ENCODE measurements around the gene TMEM150A.

DNA sequence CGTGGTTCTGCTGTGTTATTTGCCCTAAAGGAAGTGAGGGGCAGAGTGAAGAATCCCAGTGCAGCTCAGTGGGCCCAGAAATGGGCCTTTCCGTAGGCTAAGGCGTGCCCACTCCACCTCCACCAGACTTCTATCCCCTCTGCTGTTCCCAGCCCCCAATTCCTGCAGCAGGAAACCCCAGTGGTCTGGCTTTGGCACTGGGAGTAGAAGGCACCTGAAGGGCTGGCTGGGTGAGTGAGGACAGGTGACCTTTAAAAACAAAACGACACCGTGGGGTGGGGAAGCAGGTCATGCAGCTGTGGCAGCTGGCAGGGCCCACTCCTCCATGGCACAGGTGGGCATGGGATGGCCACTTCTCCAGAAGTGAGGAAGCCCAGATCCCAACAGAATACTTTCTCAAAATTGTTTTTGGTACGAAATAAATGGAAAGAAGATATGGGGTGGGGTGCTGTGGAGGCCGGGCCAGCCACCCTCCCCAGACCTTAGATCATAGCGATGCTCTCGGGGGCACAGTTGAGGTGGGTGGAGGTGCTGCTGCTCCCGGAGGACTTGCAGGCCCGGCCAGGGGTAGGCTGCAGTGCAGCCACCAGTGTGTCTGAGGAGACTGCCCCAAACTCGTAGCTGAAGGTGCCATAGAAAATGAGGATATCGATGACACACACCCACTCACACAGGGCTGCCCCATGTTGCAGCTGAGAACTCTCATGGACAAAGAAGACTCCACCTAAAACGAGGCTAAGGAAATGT lies 3.7 kb downstream of the TMEM150A start:
- TF ChIP-seq, protein P1, sequence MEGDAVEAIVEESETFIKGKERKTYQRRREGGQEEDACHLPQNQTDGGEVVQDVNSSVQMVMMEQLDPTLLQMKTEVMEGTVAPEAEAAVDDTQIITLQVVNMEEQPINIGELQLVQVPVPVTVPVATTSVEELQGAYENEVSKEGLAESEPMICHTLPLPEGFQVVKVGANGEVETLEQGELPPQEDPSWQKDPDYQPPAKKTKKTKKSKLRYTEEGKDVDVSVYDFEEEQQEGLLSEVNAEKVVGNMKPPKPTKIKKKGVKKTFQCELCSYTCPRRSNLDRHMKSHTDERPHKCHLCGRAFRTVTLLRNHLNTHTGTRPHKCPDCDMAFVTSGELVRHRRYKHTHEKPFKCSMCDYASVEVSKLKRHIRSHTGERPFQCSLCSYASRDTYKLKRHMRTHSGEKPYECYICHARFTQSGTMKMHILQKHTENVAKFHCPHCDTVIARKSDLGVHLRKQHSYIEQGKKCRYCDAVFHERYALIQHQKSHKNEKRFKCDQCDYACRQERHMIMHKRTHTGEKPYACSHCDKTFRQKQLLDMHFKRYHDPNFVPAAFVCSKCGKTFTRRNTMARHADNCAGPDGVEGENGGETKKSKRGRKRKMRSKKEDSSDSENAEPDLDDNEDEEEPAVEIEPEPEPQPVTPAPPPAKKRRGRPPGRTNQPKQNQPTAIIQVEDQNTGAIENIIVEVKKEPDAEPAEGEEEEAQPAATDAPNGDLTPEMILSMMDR (IDR thresholded peaks at IDR 0.05 in 8 of 11, conservative IDR thresholded peaks at IDR 0.05 in 3 of 11) = no peak
- TF ChIP-seq POLR2A (IDR thresholded peaks at IDR 0.05) (no peak), POLR2AphosphoS5 (IDR thresholded peaks at IDR 0.05) (no peak)

Measured in spleen (tissue), 7 donors.